ENCODE measurements around the gene CIT. TPM values are rescaled to one million over a fixed set of nuclear protein-coding genes. Genes with fewer than 3 reads are reported as not detected.

CIT gene
- total and polyA plus RNA-seq, 9 of the 15 experiments (the other 6 are each of a cell fraction or from before 2014, with no cell fraction given) = 1.1 to 46.7 (median 21.3) TPM

DNA sequence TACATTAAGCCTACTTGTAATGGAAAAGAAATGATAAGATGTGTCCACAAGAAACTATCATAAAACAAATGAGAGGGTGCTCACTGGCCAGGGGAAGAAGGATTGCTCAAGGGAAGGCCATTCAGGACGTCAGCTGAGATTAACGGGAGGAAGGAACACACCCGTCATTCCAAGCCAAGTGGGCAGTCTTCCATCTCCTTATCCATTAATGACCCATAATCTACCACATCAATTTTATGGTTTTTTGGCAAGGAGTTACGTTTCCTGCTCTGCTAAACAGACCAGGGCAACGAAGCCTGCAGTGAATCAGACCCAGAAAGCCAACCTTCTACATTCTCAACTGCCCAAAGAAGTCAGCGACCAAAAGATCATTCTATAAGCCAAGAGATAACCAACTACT, 184.1 kb downstream of the CIT start:
- DNase-seq (ENCODE audit: extremely low read depth in 1 of 4, low spot score in 3 of 4) (no peak), ATAC-seq (no peak), FAIRE-seq (no peak)
- peaks cover 0 to 3% of the 10 kb centered on the region in 2 experiments; a peak in 1 of 5 replicates for H3K4me1 ChIP-seq (replicated peaks in 1 of 2; ENCODE audit: control insufficient read depth in 2 of 2, insufficient read depth in 2 of 2, low read length in 2 of 2)
- H3K9ac ChIP-seq (ENCODE audit: insufficient read depth in 1 of 2, low read depth in 2 of 2, low read length in 2 of 2) = no peak overlapping the region
- H3K4me2 ChIP-seq (ENCODE audit: insufficient read depth, low read length) = no peak overlapping the region
- no peaks in the 10 kb centered on the region for H3K27me3 ChIP-seq (ENCODE audit: control insufficient read depth in 2 of 2, insufficient read depth in 2 of 2, low read length in 2 of 2)
- H3K36me3 ChIP-seq (ENCODE audit: control insufficient read depth, insufficient read depth, low read length) = peaks cover 48% of the 10 kb centered on the region
- in situ Hi-C loops (cut with MboI) (no loop called here), intact Hi-C loops (cut with micrococcal nuclease) (no loop called here)
- H3K9me3 ChIP-seq (replicated peaks; ENCODE audit: control insufficient read depth, insufficient read depth, low read depth, low read length) = no peaks in the 10 kb centered on the region
- H3K4me3 ChIP-seq = no peak overlapping the region
- H4K20me1 ChIP-seq (replicated peaks; ENCODE audit: control insufficient read depth, insufficient read depth, low read length) = no peaks in the 10 kb centered on the region
- H2AFZ ChIP-seq (ENCODE audit: low read depth, low read length) = no peak overlapping the region
- no peaks in the 10 kb centered on the region for H3K79me2 ChIP-seq (ENCODE audit: control insufficient read depth, insufficient read depth, low read length)
- no peak overlapping the region for H3K27ac ChIP-seq (ENCODE audit: extremely low read depth, low read depth, low read length)
- H3K9me1 ChIP-seq (ENCODE audit: control insufficient read depth, insufficient read depth, low read length) = no peaks in the 10 kb centered on the region
- ChIA-PET POLR2A (no interaction called here), CTCF (ENCODE audit: low intra/inter-chr PET ratio) (no interaction called here)
- no TSS peak for BruUV-seq (replicated peaks)
- WGBS (ENCODE audit: insufficient coverage, low coverage, missing lambda C conversion rate) = 44% methylated on average over 6 of the region's 6 CpGs
- TF ChIP-seq HDAC6 (IDR thresholded peaks at IDR 0.05; ENCODE audit: low read depth, low read length) = no peak
- no peak for TF ChIP-seq ELF2 (CRISPR knock-in tag; IDR thresholded peaks at IDR 0.05)
- no peak for TF ChIP-seq ZNF740 (CRISPR knock-in tag; IDR thresholded peaks at IDR 0.05)
- TF ChIP-seq ZNF740 (tag; IDR thresholded peaks at IDR 0.05) = no peak
- TF ChIP-seq ZNF785 (CRISPR knock-in tag; IDR thresholded peaks at IDR 0.05) = no peak
- no peak for TF ChIP-seq MCM7 (IDR thresholded peaks at IDR 0.05)
- no peak for TF ChIP-seq KAT8 (IDR thresholded peaks at IDR 0.05; ENCODE audit: low read depth)
- TF ChIP-seq BMI1 (IDR thresholded peaks at IDR 0.05; ENCODE audit: low read length) = no peak
- TF ChIP-seq CHD7 (IDR thresholded peaks at IDR 0.05; ENCODE audit: low read depth, low read length) = no peak
- no peak for TF ChIP-seq ZNF644 (tag; IDR thresholded peaks at IDR 0.05; ENCODE audit: low read depth)
- TF ChIP-seq HSF4 (CRISPR knock-in tag; IDR thresholded peaks at IDR 0.05; ENCODE audit: borderline replicate concordance) = no peak
- TF ChIP-seq TCF3 (CRISPR knock-in tag; IDR thresholded peaks at IDR 0.05) = no peak
- no peak for TF ChIP-seq KDM2B (CRISPR knock-in tag; IDR thresholded peaks at IDR 0.05)
- TF ChIP-seq RUNX1 (IDR thresholded peaks at IDR 0.05; ENCODE audit: low read depth) = no peak

All from K562 (cell line).